GM18517 (cell line): ENCODE data around the gene CHEK2.
"Not testable (repeated sequence)": the region's sequence is repeated elsewhere in the genome, so short reads cannot be mapped to it uniquely, and the experiment has no call there.

Experiments
- ATAC-seq: cut with Tn5 transposase; IDR thresholded peaks from one replicate; pipeline ENCODE4 v1.9.1; 2021; ENCODE audit warnings: mild to moderate bottlenecking, moderate library complexity; ENCODE audit not compliant: unreplicated experiment

The CHEK2 gene

GRCh38 chr22:28693041-28693760, 48.4 kb downstream of the CHEK2 start:
- ATAC-seq = not testable (repeated sequence)

DNA sequence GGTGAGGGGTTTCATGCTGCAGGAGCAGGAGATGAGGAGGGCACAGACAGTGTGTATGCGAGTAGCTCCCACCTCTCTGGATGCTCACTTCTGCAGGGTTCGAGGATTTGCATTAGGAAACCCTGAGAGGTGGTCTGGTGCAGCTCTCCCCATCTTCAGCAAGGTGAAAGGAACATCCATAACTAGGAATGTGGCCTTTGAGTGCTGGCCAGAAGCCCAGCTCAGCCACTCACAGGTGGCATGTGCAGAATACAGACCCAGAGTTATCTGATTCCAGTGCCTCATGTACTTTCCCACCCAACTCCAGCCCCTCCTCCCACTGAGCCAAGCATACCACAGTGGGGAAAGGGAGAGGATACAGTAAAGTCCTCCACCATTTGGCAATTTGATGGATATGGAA, 51.8 kb downstream of the CHEK2 start:
- not testable (repeated sequence) for ATAC-seq

- ATAC-seq = not testable (repeated sequence)
Observed at GRCh38 chr22:28682966-28683365, 58.7 kb downstream of the CHEK2 start.

DNA sequence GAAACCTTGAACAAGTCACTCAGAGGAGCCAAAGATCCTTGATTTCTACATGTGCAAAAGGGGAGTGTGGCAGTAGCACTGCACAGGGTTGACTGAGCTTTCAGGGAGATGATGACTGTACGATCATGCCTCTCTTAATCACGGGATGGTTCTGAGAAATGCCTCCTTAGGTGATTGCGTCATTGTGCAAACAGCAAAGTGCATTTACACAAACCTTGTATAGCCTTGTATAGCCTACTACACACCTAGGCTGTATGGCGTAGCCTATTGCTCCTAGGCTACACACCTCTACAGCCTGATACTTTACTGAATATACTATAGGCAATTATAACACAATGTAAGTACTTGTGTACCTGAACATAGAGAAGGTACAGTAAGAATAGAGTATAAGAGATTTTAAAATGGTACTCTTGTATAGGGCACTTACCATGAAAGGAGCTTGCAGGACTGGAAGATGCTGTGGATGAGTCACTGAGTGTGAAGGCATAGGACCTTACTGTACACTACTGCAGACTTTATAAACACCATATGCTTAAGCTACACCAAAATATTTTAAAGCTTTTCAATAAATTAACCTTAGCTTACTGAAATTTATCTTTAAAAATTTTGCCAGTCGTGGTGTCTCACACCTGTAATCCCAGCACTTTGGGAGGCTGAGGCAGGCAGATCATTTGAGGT, 60.7 kb downstream of the CHEK2 start:
- ATAC-seq = not testable (repeated sequence)

DNA sequence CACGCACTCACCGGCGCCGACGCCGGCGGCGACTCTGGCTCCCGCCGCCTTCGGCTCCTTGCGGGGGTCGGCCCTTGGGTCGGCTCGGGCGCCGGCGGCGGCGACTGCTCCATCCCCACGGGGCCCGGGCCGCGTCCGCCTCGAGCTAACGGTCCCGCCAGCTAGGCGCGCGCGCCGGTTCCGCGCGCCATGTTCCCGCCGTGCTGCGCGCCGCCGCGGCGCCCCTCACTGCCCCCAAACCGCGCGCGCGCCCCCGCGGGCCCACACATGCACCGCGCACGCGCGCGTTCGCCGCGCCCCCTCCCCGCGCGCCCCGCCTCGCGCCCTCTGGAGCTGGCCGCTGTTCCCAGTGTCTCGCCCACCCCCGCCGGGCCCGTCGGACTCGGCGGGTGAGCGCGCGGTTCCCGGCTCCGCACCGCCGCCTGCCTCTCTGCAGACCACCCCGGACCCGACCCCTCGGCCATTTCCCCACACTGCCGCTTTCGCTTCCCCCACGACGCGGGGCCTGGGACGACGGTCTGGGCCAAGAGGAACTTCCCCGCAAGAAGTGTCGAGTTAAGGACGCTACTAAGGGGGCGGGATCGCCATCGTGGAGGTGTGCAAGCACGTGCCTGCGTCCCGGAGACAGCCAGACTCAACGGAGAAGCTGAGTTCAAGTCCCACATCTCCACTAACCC, 61.9 kb downstream of the CHEK2 start, which contains the start of gene TTC28:
Gene TTC28, minus strand, starts transcription at position 230 of the 677 bp plus-strand sequence. Its CDS starts 117 bp downstream, at position 113.
- ATAC-seq = not testable (repeated sequence)

- not testable (repeated sequence) for ATAC-seq
Observed at GRCh38 chr22:28678778-28679610, 62.6 kb downstream of the CHEK2 start.

- not testable (repeated sequence) for ATAC-seq
Observed at GRCh38 chr22:28678170-28678569, 63.5 kb downstream of the CHEK2 start.

DNA sequence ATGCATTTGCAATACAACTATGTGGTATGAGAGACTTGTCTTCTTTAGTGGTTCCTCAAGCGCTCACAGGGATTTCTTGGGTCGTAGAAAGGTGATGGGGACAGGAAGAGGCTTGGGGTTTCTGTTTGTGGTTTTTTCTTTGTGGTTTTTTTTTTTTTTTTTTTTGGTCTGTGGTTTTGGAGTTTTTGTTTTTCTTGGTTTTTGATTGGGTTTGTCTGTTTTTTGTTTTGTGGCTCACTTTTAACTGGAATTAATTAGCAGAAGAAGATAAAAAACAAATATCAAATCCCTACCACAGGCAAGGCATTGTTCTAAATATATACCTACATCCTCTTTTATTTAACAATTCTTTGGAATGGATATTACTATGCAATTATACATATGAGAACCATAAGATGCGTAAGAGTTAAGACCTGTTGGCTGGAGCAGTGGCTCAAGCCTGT, 67.5 kb downstream of the CHEK2 start:
- ATAC-seq = no peak

GRCh38 chr22:28670756-28671155, 70.9 kb downstream of the CHEK2 start:
- no peak for ATAC-seq

GRCh38 chr22:28670161-28670560, 71.5 kb downstream of the CHEK2 start:
- no peak for ATAC-seq

DNA sequence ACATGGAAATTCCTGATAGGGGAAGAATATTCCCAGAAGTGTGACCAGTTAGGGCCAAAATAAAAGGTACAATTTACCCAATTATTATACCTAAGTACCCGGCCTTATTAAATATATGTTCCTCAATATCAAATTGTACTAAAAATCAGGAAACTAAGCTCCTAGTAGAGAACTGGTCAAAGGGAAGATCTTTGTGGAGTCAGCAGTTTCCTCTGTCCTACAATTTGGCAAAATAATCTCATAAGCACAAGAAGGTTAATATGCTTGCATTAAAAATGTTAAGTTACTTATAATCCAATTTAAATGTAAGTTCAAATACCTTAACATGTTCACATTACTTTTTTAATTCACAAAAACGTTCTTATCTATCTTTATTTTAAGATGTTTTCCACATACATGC, 72.2 kb downstream of the CHEK2 start:
- ATAC-seq = no peak

DNA sequence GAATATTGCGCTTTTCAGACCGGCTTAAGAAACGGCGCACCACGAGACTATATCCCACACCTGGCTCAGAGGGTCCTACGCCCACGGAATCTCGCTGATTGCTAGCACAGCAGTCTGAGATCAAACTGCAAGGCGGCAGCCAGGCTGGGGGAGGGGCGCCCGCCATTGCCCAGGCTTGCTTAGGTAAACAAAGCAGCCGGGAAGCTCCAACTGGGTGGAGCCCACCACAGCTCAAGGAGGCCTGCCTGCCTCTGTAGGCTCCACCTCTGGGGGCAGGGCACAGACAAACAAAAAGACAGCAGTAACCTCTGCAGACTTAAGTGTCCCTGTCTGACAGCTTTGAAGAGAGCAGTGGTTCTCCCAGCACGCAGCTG, 78.1 kb downstream of the CHEK2 start:
- ATAC-seq = not testable (repeated sequence)

- no peak for ATAC-seq
Observed at GRCh38 chr22:28658448-28658847, 83.2 kb downstream of the CHEK2 start.

DNA sequence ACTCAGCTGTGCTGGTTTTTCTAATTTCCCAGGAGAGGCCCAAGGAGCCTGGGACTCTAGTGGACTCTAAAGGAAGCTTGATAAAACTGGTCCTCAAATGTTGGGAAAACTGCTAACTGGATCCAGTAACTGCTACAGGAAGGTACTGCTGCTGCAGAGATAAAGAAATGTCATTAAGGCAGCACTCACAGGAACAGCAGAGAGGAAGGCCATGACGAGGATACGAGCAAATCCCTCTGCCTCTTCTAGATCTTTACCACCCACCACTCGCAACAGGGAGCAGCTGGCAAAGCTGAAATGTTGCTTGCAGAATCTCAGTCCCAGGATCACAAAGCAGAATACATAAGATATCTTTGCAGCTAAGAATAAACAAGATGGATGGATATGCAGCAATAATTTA, 85.4 kb downstream of the CHEK2 start:
- no peak for ATAC-seq

- no peak for ATAC-seq
Observed at GRCh38 chr22:28650463-28650862, 91.2 kb downstream of the CHEK2 start.

GRCh38 chr22:28648792-28649191, 92.8 kb downstream of the CHEK2 start:
- ATAC-seq = no peak

- no peak for ATAC-seq
Observed at GRCh38 chr22:28647216-28647615, 94.4 kb downstream of the CHEK2 start.

DNA sequence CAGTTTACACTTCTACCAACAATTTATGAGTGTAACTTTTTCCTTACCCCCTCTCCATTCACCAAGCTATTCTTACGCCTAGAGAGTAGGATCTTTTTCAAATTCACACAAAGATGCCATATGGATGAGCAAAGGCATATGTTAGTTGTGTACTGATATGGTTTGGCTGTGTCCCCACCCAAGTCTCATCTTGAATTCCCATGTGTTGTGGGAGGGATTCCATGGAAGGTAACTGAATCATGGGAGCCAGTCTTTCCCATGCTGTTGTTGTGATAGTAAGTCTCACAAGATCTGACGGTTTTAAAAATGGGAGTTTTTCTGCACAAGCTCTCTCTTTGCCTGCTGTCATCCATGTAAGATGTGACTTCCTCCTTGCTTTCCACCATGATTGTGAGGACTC, 102.3 kb downstream of the CHEK2 start:
- ATAC-seq = no peak
